ENCODE data around the gene FUT7.

Gene FUT7

DNA sequence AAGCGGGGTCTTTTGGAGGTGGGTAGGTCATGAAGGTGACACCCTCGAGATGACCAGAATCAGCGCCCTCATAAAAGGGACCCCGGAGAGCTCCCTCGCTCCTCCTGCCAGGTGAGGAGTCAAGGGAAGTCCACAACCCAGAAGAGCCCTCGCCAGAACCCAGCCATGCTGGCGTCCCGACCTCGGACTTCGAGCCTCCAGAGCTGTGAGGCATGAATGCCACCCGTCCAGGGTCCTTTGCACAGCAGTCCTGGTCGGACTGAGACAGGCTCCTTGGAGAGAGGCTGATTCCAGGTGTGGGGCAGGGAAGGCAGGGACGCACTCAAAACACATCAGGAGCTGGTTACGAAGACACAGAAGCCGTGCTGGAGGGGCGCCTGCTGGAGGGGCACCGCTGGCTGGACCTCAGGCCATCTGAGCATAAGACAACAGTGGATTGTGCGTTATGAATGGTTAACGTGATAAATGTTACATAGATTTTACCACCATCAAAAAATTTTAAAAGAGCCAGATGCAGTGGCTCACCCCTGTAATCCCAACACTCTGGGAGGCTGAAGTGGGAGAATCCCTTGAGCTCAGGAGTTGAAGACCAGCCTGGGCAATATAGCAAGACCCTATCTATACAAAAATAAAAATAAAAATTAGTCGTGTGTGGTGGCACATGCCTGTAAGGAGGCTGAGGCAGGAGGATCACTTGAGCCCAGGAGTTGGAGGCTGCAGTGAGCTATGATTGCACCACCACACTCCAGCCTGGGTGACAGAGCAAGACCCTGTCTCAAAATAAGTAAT, 29.8 kb downstream of the FUT7 start:
- Histone ChIP-seq H3K4me1 (ENCODE audit: control insufficient read depth, insufficient read depth, low read length) (no peaks in the 10 kb centered on the region), H3K9me3 (ENCODE audit: control insufficient read depth, insufficient read depth, low read depth, low read length) (no peaks in the 10 kb centered on the region), H3K36me3 (ENCODE audit: control insufficient read depth in 2 of 2, insufficient read depth in 1 of 2, low read length in 2 of 2) (no peaks in the 10 kb centered on the region), H3K4me3 (ENCODE audit: low read depth, low read length) (no peak overlapping the region), H3K27ac (ENCODE audit: extremely low read depth, low read depth, low read length) (no peak overlapping the region)
- ChIA-PET POLR2A (interaction anchor here (0.7 to 4.7 kb wide), 2 partner anchors 9 to 62 kb away, joined by 4 to 25 read pairs; partner anchors contain the start of gene PAXX), CTCF (interaction anchor here (0.6 to 5.2 kb wide), 8 partner anchors 27 to 231 kb away, joined by 3 to 38 read pairs (median 3); partner anchors contain the start of genes ABCA2 and AJM1)
- TF ChIP-seq, protein P1, sequence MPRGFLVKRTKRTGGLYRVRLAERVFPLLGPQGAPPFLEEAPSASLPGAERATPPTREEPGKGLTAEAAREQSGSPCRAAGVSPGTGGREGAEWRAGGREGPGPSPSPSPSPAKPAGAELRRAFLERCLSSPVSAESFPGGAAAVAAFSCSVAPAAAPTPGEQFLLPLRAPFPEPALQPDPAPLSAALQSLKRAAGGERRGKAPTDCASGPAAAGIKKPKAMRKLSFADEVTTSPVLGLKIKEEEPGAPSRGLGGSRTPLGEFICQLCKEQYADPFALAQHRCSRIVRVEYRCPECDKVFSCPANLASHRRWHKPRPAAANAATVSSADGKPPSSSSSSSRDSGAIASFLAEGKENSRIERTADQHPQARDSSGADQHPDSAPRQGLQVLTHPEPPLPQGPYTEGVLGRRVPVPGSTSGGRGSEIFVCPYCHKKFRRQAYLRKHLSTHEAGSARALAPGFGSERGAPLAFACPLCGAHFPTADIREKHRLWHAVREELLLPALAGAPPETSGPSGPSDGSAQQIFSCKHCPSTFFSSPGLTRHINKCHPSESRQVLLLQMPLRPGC (tag by site-specific recombination; IDR thresholded peaks at IDR 0.05) = no peak
- TF ChIP-seq, protein P2, sequence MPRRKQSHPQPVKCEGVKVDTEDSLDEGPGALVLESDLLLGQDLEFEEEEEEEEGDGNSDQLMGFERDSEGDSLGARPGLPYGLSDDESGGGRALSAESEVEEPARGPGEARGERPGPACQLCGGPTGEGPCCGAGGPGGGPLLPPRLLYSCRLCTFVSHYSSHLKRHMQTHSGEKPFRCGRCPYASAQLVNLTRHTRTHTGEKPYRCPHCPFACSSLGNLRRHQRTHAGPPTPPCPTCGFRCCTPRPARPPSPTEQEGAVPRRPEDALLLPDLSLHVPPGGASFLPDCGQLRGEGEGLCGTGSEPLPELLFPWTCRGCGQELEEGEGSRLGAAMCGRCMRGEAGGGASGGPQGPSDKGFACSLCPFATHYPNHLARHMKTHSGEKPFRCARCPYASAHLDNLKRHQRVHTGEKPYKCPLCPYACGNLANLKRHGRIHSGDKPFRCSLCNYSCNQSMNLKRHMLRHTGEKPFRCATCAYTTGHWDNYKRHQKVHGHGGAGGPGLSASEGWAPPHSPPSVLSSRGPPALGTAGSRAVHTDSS (tag by site-specific recombination; IDR thresholded peaks at IDR 0.05) = no peak
- peak; percentile 72 for TF ChIP-seq ZNF121 (tag by site-specific recombination; IDR thresholded peaks at IDR 0.05)

DNA sequence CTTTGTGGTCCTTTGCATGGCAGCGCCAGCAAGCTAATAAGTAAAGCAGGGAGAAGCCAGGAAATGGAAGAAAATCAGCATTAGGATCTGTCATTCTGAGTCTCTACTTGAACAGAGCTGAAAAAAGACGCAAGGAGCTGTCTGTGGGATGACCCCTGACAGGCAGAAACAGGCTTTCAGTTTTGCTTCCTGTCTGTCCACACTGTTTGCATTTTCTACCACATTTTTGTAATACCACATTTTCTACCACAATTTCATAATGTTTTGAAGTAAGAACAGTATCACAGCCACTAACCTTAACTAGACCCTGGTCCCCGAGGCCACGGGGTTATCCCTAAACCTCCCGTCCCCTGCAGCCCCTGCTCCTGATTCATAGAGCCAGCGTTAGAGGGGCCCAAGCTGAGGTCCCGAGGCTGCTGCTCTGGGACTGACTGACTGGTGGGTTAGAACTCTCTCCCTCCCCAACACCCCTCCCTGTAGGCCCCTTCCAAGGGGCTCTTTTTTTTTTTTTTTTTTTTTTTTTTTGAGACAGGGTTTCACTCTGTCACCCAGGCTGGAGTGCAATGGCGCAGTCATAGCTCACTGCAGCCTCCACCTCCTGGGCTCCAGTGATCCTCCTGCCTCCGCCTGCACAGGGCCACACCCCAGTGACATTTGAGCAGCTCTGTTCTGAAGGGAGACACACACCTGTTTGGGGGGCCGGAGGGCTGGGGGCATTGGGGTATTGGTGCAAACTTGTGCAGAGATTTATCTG, 31.5 kb downstream of the FUT7 start:
- H3K4me1 ChIP-seq (ENCODE audit: control insufficient read depth, insufficient read depth, low read length) = peaks cover 5% of the 10 kb centered on the region
- TF ChIP-seq ZNF777 (tag by site-specific recombination; IDR thresholded peaks at IDR 0.05; ENCODE audit: borderline replicate concordance) (no peak), ZXDB (tag by site-specific recombination; IDR thresholded peaks at IDR 0.05) (no peak), ZNF174 (tag by site-specific recombination; IDR thresholded peaks at IDR 0.05) (no peak), ZNF677 (tag by site-specific recombination; IDR thresholded peaks at IDR 0.05) (no peak), ZNF670 (tag by site-specific recombination; IDR thresholded peaks at IDR 0.05; ENCODE audit: low read depth) (no peak), ZBTB7A (tag by site-specific recombination; IDR thresholded peaks at IDR 0.05; ENCODE audit: low read depth) (no peak), ZNF223 (tag by site-specific recombination; IDR thresholded peaks at IDR 0.05) (no peak), HOXC10 (CRISPR knock-in tag; IDR thresholded peaks at IDR 0.05) (no peak), ZNF529 (tag by site-specific recombination; IDR thresholded peaks at IDR 0.05; ENCODE audit: insufficient replicate concordance) (no peak), ZNF521 (tag by site-specific recombination; IDR thresholded peaks at IDR 0.05) (no peak), ZNF324 (tag by site-specific recombination; IDR thresholded peaks at IDR 0.05) (no peak), ZNF660 (tag by site-specific recombination; IDR thresholded peaks at IDR 0.05) (no peak), SCRT1 (tag by site-specific recombination; IDR thresholded peaks at IDR 0.05; ENCODE audit: borderline replicate concordance) (no peak), ZNF24 (tag by site-specific recombination; IDR thresholded peaks at IDR 0.05) (no peak), ZNF292 (tag by site-specific recombination; IDR thresholded peaks at IDR 0.05; ENCODE audit: borderline replicate concordance, low read depth) (no peak), ZNF433 (tag by site-specific recombination; IDR thresholded peaks at IDR 0.05; ENCODE audit: low read depth) (no peak), ZNF843 (tag by site-specific recombination; IDR thresholded peaks at IDR 0.05) (no peak)
- TF ChIP-seq, protein P3, sequence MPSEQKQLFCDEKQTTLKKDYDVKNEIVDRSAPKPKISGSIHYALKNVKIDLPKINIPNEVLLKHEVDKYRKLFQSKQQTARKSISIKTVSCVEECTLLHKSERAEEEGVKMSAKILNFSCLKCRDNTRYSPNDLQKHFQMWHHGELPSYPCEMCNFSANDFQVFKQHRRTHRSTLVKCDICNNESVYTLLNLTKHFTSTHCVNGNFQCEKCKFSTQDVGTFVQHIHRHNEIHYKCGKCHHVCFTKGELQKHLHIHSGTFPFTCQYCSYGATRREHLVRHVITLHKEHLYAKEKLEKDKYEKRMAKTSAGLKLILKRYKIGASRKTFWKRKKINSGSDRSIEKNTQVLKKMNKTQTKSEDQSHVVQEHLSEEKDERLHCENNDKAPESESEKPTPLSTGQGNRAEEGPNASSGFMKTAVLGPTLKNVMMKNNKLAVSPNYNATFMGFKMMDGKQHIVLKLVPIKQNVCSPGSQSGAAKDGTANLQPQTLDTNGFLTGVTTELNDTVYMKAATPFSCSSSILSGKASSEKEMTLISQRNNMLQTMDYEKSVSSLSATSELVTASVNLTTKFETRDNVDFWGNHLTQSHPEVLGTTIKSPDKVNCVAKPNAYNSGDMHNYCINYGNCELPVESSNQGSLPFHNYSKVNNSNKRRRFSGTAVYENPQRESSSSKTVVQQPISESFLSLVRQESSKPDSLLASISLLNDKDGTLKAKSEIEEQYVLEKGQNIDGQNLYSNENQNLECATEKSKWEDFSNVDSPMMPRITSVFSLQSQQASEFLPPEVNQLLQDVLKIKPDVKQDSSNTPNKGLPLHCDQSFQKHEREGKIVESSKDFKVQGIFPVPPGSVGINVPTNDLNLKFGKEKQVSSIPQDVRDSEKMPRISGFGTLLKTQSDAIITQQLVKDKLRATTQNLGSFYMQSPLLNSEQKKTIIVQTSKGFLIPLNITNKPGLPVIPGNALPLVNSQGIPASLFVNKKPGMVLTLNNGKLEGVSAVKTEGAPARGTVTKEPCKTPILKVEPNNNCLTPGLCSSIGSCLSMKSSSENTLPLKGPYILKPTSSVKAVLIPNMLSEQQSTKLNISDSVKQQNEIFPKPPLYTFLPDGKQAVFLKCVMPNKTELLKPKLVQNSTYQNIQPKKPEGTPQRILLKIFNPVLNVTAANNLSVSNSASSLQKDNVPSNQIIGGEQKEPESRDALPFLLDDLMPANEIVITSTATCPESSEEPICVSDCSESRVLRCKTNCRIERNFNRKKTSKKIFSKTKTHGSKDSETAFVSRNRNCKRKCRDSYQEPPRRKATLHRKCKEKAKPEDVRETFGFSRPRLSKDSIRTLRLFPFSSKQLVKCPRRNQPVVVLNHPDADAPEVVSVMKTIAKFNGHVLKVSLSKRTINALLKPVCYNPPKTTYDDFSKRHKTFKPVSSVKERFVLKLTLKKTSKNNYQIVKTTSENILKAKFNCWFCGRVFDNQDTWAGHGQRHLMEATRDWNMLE (tag by site-specific recombination; conservative IDR thresholded peaks at IDR 0.05; ENCODE audit: low read depth) = no peak
- no peak overlapping the region for H3K27ac ChIP-seq (ENCODE audit: extremely low read depth, low read depth, low read length)
- no peak overlapping the region for H3K4me3 ChIP-seq (ENCODE audit: low read depth, low read length)
- H3K36me3 ChIP-seq (ENCODE audit: control insufficient read depth in 2 of 2, insufficient read depth in 1 of 2, low read length in 2 of 2) = no peaks in the 10 kb centered on the region
- H3K9me3 ChIP-seq (ENCODE audit: control insufficient read depth, insufficient read depth, low read depth, low read length) = no peaks in the 10 kb centered on the region
- CTCF ChIA-PET = interaction anchor here (0.5 to 5.4 kb wide), 7 partner anchors 29 to 194 kb away, joined by 3 to 38 read pairs (median 3); partner anchors contain the start of genes ABCA2 and FBXW5
- POLR2A ChIA-PET = interaction anchor here (0.6 to 4.7 kb wide), 6 partner anchors 8 to 200 kb away, joined by 3 to 25 read pairs (median 4); partner anchors contain the start of genes AJM1 and PAXX

Measured in HEK293 (cell line).